ENCODE measurements around the gene GNAI2.
"Not testable (repeated sequence)": the region's sequence is repeated elsewhere in the genome, so short reads cannot be mapped to it uniquely, and the experiment has no call there.

GNAI2 gene

GRCh38 chr3:50284121-50284520, 48.1 kb downstream of the GNAI2 start:
- DNase-seq: not testable (repeated sequence)

- no peak for DNase-seq
Measured at GRCh38 chr3:50286322-50287227, 50.6 kb downstream of the GNAI2 start.

- no peak for DNase-seq
Measured at GRCh38 chr3:50287262-50287661, 51.3 kb downstream of the GNAI2 start.

- no peak for DNase-seq
Measured at GRCh38 chr3:50288387-50289007, 52.5 kb downstream of the GNAI2 start.

- no peak for DNase-seq
Measured at GRCh38 chr3:50289130-50289529, 53.1 kb downstream of the GNAI2 start.

- DNase-seq: no peak
Measured at GRCh38 chr3:50290161-50290641, 54.2 kb downstream of the GNAI2 start.

GRCh38 chr3:50292159-50293078, 56.4 kb downstream of the GNAI2 start, which contains the start of gene IFRD2:
IFRD2 (minus strand) TSS chr3:50292429; CDS start chr3:50292274, 155 bp downstream.
- DNase-seq: peak; percentile 96

GRCh38 chr3:50293079-50293801, 57.2 kb downstream of the GNAI2 start:
- no peak for DNase-seq

- no peak for DNase-seq
Measured at GRCh38 chr3:50294089-50294488, 58.1 kb downstream of the GNAI2 start.

- DNase-seq: no peak
Measured at GRCh38 chr3:50294492-50295403, 58.7 kb downstream of the GNAI2 start.

GRCh38 chr3:50295553-50296431, 59.8 kb downstream of the GNAI2 start:
- no peak for DNase-seq

- DNase-seq: no peak
Measured at GRCh38 chr3:50296721-50297383, 60.8 kb downstream of the GNAI2 start.

- no peak for DNase-seq
Measured at GRCh38 chr3:50297384-50297775, 61.4 kb downstream of the GNAI2 start.

- no peak for DNase-seq
Measured at GRCh38 chr3:50297896-50298725, 62.1 kb downstream of the GNAI2 start.

GRCh38 chr3:50298836-50299637, 63.0 kb downstream of the GNAI2 start, which contains the start of the genes HYAL3 and NAA80:
HYAL3 (minus strand) TSS chr3:50299405; CDS start chr3:50295602, 3,803 bp downstream.
NAA80 (minus strand) TSS chr3:50299405; CDS start chr3:50297463, 1,942 bp downstream.
- peak; percentile 99 for DNase-seq

GRCh38 chr3:50299638-50299928, 63.6 kb downstream of the GNAI2 start:
- no peak for DNase-seq

- DNase-seq: no peak
Measured at GRCh38 chr3:50299929-50300680, 64.1 kb downstream of the GNAI2 start.

Data from 8988T (cell line).